GM12865 (cell line): Measurements from ENCODE around the gene TTC28.

Source experiments
- DNase-seq: peaks from one replicate; pipeline ENCODE4 v3.0.0; 2010; ENCODE audit warnings: low read depth
- H3K4me3 ChIP-seq: 2 replicates; pipeline ENCODE4 v1.5.1; 2011; ENCODE audit warnings: mild to moderate bottlenecking, low read depth, low read length, control low read depth
- TF ChIP-seq, protein P1 (sequence below): IDR thresholded peaks from 2 replicates; pipeline ENCODE4 v1.5.1; 2011; ENCODE audit warnings: low read length, control low read depth, low read depth, inconsistent platforms; ENCODE audit not compliant: insufficient read depth; ENCODE audit errors: missing control alignments

The TTC28 gene

DNA sequence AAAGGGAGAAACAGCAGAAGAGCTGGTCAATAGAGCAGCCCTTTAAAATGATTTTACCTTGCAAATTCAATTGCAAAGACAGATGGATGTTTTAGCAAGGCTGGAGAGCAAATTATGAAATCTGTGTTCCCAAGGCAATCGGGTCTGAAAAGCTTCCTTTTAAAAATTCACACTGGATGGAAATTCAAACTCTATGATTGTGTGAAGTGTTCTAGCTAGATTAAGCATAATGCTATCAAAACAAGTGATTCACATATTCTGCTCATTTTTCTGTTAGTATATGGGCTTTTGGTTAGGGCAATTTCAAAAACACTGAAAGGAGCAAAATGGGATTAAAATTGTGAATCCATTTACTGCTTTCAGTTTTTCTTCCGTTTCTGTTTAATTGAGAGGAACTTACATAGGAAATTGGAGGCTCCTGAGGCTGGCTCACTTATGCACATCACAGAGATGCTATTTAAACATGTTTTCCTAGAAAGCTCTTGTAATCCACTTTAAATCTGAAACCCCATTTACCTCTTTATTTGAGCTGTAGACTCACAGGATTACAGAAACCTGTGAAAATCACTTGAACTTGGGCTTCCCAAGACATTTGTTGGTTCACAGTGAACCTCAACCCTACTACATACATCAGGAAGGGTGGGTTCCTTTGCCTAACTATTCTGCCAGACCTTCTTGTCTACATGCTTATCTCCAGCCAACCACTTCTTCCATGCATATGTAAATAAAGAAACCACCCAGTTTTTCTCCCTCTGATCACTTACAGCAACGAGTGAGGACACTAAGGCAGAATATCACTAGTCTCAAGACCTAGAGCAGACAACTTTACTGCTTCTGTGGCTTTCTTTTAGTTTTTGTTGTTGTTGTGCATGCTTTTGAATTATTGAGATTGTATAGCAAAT, 558.7 kb downstream of the TTC28 start:
- H3K4me3 ChIP-seq: no peak overlapping the region
- DNase-seq: no peak
- TF ChIP-seq, protein P1, sequence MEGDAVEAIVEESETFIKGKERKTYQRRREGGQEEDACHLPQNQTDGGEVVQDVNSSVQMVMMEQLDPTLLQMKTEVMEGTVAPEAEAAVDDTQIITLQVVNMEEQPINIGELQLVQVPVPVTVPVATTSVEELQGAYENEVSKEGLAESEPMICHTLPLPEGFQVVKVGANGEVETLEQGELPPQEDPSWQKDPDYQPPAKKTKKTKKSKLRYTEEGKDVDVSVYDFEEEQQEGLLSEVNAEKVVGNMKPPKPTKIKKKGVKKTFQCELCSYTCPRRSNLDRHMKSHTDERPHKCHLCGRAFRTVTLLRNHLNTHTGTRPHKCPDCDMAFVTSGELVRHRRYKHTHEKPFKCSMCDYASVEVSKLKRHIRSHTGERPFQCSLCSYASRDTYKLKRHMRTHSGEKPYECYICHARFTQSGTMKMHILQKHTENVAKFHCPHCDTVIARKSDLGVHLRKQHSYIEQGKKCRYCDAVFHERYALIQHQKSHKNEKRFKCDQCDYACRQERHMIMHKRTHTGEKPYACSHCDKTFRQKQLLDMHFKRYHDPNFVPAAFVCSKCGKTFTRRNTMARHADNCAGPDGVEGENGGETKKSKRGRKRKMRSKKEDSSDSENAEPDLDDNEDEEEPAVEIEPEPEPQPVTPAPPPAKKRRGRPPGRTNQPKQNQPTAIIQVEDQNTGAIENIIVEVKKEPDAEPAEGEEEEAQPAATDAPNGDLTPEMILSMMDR: no peak

DNA sequence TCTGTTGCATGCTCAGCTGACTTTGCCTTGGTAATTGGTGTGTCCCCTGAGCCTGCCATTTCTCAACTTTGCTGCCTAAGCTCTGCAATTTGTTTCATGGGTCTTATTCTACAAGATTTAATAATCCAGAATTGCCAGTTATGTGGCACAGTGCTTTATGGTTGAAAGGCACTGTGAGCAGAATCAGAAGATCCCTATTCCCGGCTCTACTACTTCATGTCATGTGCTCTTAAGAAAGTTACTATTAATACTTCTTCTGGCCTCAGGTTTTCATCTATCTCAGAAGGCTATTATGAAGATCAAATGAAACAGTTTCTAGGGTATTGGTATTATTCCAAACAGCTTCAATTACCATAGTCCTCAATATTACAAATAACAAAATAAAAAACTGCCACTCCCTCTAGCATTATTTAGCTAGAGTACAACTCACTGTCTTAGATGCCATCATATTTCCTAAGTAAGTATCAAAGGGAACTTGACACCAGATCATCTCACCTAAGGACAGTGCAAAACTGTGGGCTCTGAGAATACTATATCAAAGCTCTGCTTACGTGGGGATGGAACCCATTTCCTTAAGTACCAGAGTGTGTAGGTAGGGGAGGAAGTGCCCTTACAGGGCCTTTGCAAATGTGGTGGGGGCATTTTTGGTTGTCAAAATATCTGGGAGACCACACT, 560.5 kb downstream of the TTC28 start:
- TF ChIP-seq, protein P1: no peak
- no peak for DNase-seq
- H3K4me3 ChIP-seq: no peak overlapping the region

DNA sequence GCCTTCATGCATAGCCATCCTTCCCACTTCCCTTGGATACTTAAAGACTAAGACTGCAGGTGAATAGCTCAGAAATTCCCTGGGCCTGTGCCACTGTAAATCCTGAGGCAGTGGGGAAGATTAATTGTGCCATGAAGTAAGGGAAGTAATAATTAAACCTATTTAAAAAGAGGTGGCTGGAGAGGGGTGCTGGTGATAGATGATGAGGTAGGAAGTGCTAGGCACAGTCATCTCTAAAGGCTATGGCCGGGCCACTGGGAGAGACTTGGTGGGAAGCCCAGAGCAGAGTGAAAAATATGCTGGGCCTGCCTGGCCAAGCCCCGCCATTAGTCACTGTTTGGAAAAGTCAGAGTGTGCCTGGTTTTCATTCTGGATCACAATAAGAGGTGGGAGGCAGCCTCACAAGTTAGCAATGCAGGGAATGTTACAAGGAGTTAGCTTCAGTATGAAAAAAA, 563.4 kb downstream of the TTC28 start:
- TF ChIP-seq, protein P1: no peak
- H3K4me3 ChIP-seq: no peak overlapping the region
- no peak for DNase-seq

DNA sequence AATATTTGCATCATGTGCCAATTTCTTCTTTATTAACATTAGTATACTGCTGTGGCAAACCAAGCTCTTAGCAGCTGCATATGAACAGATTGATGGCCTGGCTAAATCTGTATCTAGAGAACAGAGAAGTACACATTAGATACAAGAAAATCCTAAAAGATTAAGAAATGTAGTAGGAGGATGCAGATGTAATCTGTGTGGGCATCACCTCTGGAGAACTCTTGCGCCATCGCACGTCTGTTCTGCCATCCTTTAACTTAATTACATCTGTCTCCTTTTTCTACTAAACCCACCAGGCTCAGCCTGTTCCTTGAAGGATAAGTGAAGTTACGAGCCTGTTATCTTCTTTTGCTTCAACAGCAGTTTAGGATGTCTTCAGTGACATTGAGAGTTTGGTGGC, 564.2 kb downstream of the TTC28 start:
- TF ChIP-seq, protein P1: no peak
- H3K4me3 ChIP-seq: no peak overlapping the region
- DNase-seq: no peak

DNA sequence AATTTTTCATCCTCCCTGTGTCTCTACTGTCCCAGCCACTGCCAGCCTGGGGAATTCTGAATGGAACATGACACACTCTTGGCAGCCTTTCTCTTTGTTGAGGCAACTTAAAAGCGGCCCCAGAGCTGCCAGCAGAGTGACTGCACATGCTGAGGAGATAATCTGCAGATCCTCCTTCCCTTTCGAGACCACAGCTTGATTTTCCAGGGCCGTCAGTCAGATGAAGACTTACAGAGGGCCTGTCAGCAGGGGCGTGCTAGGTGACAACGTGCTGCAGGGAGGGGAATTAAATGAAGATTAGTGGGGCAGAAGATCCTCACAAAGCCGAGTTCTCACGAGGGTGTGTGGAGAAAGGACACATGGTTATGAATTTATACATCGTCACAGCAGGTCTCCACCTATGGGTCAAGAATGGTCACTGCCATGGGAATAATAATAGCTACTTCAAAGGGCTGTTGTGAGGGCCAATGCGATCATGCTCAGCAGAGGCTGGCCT, 567.0 kb downstream of the TTC28 start:
- DNase-seq: peak; percentile 42
- TF ChIP-seq, protein P1: peak; percentile 46
- no peak overlapping the region for H3K4me3 ChIP-seq

DNA sequence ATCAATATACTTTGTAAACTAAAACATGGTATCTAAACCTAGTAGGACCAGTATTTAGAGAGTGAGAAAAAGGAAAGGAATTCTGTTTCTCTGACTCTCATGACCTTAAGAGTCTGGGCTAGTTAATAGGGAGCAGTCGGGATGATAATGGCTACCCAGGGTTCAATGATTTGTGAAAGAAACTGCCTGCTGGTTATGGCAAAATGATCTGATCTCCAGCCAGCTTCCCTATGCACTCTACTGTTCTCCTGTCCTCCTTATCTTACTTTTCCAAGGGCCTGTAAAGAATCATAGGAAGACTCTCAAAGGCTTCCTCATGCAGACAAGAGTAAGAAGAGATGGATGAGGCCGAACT, 567.5 kb downstream of the TTC28 start:
- no peak for DNase-seq

More for the DNA sequence above, 567.5 kb downstream of the TTC28 start:
- H3K4me3 ChIP-seq: no peak overlapping the region
- TF ChIP-seq, protein P1: no peak
